Measurements from ENCODE around the gene ZNF700. TPM values are rescaled to one million over a fixed set of nuclear protein-coding genes. Genes with fewer than 3 reads are reported as not detected.
"Not testable (repeated sequence)": the region's sequence is repeated elsewhere in the genome, so short reads cannot be mapped to it uniquely, and the experiment has no call there.

The ZNF700 gene
- 10 to 100 TPM; 11.6 to 19.2 TPM for total RNA-seq
- polyA plus RNA-seq (2013, experiment 1 of 2), result 10.0 TPM
- polyA plus RNA-seq (2013, experiment 2 of 2), result 10.7 TPM
- long read RNA-seq, experiment 1, partial matches to known transcripts, result 2 of 6 reads
- long read RNA-seq, experiment 1, other reads (novel, unspliced or antisense), result 0 of 6 reads
- long read RNA-seq, experiment 2, transcript ZNF700-201 (4 exons, 2,882 nt), result major isoform, 9 of 13 reads
- long read RNA-seq, experiment 2, partial matches to known transcripts, result 0 of 13 reads
- long read RNA-seq, experiment 2, other reads (novel, unspliced or antisense), result 0 of 13 reads
- long read RNA-seq, experiment 3, transcript ZNF700-201 (4 exons, 2,882 nt), result major isoform, 35 of 38 reads
- long read RNA-seq, experiment 3, partial matches to known transcripts, result 0 of 38 reads
- long read RNA-seq, experiment 3, other reads (novel, unspliced or antisense), result 2 of 38 reads
- long read RNA-seq, experiment 4, partial matches to known transcripts, result 0 of 5 reads
- long read RNA-seq, experiment 4, other reads (novel, unspliced or antisense), result 0 of 5 reads

DNA sequence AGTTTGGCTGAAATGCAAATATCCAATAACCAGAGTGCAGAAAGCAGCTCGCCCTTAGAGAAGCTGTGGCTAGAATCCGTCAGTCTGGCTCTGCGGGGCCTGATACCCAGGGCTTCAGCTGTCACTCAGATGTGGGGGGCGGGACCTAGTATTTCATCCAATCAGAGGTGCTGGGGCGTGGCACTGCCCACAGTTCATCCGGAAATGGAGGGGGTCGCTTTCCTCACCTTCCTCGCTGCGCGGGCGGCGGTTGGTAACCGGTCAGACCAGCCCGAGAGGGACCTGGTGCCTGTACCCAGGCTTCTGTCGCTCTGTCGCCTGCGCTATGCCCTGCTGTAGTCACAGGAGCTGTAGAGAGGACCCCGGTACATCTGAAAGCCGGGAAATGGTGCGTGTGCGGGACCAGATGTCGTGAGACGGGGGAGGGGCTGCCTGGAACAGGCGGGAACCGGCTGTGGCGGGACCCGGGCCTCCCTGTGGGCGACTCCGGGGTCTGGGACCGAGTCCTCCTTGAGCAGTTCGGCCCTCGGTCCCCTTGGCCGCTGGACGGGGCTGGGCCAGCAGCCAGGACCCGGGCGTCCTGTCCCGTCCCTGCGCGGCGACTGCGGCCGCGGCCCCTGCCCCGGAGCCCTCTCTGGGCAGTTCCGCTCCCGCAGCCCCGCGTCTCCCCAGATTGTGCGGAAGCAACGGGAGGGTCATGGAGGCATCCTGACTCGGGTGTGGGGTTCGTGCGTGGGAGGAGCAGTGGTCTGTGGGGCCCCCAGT, at the start of gene ZNF700:
Gene ZNF700, plus strand, starts transcription at position 222 of the 765 bp plus-strand sequence. Its CDS starts 104 bp downstream, at position 326.
- peak within 1 kb of the TSS; percentile 98 for H3K27ac Mint-ChIP-seq
- no peaks in the 10 kb centered on the region for H3K27me3 ChIP-seq (ENCODE audit: control insufficient read depth, insufficient read depth, low read length, poor library complexity, severe bottlenecking)
- H3K4me3 ChIP-seq (ENCODE audit: low read length), result peak within 1 kb of the TSS; percentile 96
- H3K27me3 Mint-ChIP-seq (ENCODE audit: insufficient read depth), result peaks cover 6% of the 10 kb centered on the region
- H3K27ac ChIP-seq (ENCODE audit: low read depth, low read length), result peak within 1 kb of the TSS; percentile 55
- WGBS, 2 experiments (ENCODE audit: insufficient coverage in 1 of 2, insufficient read length in 1 of 2), result 0 to 2% methylated on average over 22 to 53 of the region's 53 CpGs
- peaks cover 49% of the 10 kb centered on the region for H3K9me3 Mint-ChIP-seq
- peaks cover 26% of the 10 kb centered on the region for H3K9me3 ChIP-seq (ENCODE audit: control insufficient read depth, low read length)
- H3K9ac ChIP-seq (ENCODE audit: extremely low read depth, low read length, poor library complexity, severe bottlenecking), result peak within 1 kb of the TSS; percentile 93
- H3K36me3 Mint-ChIP-seq (ENCODE audit: low read depth), result peaks cover 30% of the 10 kb centered on the region
- peak; percentile 98 for DNase-seq
- H3K4me3 Mint-ChIP-seq, result peak within 1 kb of the TSS; percentile 92
- H3K4me1 ChIP-seq (ENCODE audit: control insufficient read depth, insufficient read depth, low read length), result peaks cover 4% of the 10 kb centered on the region
- peaks cover 22% of the 10 kb centered on the region for H3K4me1 Mint-ChIP-seq
- peaks cover 10% of the 10 kb centered on the region for H3K36me3 ChIP-seq (ENCODE audit: control insufficient read depth, insufficient read depth, low read length)
- TF ChIP-seq, protein P1, sequence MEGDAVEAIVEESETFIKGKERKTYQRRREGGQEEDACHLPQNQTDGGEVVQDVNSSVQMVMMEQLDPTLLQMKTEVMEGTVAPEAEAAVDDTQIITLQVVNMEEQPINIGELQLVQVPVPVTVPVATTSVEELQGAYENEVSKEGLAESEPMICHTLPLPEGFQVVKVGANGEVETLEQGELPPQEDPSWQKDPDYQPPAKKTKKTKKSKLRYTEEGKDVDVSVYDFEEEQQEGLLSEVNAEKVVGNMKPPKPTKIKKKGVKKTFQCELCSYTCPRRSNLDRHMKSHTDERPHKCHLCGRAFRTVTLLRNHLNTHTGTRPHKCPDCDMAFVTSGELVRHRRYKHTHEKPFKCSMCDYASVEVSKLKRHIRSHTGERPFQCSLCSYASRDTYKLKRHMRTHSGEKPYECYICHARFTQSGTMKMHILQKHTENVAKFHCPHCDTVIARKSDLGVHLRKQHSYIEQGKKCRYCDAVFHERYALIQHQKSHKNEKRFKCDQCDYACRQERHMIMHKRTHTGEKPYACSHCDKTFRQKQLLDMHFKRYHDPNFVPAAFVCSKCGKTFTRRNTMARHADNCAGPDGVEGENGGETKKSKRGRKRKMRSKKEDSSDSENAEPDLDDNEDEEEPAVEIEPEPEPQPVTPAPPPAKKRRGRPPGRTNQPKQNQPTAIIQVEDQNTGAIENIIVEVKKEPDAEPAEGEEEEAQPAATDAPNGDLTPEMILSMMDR (conservative IDR thresholded peaks at IDR 0.05), result no peak

DNA sequence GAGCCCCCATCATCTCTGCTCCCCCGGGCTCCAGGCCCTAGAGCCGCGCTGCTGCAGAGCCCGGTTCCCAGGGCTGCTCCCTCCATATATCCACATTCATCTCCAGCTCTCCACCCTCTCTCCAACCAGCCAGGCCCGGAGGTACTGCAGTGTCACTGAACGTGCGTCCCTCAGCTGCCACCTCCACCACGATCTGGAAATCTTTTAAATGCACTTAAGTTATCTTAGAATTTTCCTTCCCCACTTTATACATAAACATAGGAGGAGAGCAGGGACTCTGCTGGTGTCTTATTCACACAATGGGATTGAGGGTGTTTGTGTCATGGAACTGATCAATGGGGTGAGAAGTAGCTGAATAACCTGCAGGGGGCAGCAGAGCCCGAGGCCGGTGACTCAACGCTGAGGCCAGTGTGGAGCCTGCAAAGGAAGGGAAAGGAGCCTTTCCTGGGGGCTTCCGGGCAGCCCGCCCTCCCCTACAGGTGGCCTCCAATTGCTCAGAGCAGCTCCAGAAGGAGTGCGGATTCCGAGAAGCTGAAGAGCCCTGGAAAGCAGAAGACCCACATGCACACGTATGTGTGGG, 45.1 kb upstream of the ZNF700 start:
- not testable (repeated sequence) for H3K9ac ChIP-seq (ENCODE audit: extremely low read depth, low read length, poor library complexity, severe bottlenecking); H3K27me3 ChIP-seq (ENCODE audit: control insufficient read depth, insufficient read depth, low read length, poor library complexity, severe bottlenecking); H3K4me1 ChIP-seq (ENCODE audit: control insufficient read depth, insufficient read depth, low read length); H3K4me3 ChIP-seq (ENCODE audit: low read length); H3K4me3 Mint-ChIP-seq; H3K4me1 Mint-ChIP-seq; H3K36me3 ChIP-seq (ENCODE audit: control insufficient read depth, insufficient read depth, low read length); H3K36me3 Mint-ChIP-seq (ENCODE audit: low read depth); H3K27ac ChIP-seq (ENCODE audit: low read depth, low read length); H3K27ac Mint-ChIP-seq
- peaks cover 14% of the 10 kb centered on the region for H3K9me3 ChIP-seq (ENCODE audit: control insufficient read depth, low read length)
- TF ChIP-seq, protein P1 (conservative IDR thresholded peaks at IDR 0.05), result peak; percentile 61
- WGBS, 2 experiments (ENCODE audit: insufficient coverage in 1 of 2, insufficient read length in 1 of 2), result 53 to 80% methylated on average over 3 to 16 of the region's 16 CpGs
- peak; percentile 82 for DNase-seq
- H3K9me3 Mint-ChIP-seq, result peaks cover 30% of the 10 kb centered on the region
- H3K27me3 Mint-ChIP-seq (ENCODE audit: insufficient read depth), result peaks cover 40% of the 10 kb centered on the region

GRCh38 chr19:11880598-11880997, 44.3 kb upstream of the ZNF700 start:
- DNase-seq, result no peak
- peaks cover 14% of the 10 kb centered on the region for H3K9me3 ChIP-seq (ENCODE audit: control insufficient read depth, low read length)
- no peaks in the 10 kb centered on the region for H3K27me3 ChIP-seq (ENCODE audit: control insufficient read depth, insufficient read depth, low read length, poor library complexity, severe bottlenecking)
- no peak overlapping the region for H3K27ac ChIP-seq (ENCODE audit: low read depth, low read length)
- no peak overlapping the region for H3K27ac Mint-ChIP-seq
- no peak overlapping the region for H3K4me3 Mint-ChIP-seq
- H3K36me3 ChIP-seq (ENCODE audit: control insufficient read depth, insufficient read depth, low read length), result no peaks in the 10 kb centered on the region
- no peaks in the 10 kb centered on the region for H3K4me1 Mint-ChIP-seq
- WGBS, 2 experiments (ENCODE audit: insufficient coverage in 1 of 2, insufficient read length in 1 of 2), result 90 to 94% methylated on average over 12 of the region's 12 CpGs
- no peak overlapping the region for H3K9ac ChIP-seq (ENCODE audit: extremely low read depth, low read length, poor library complexity, severe bottlenecking)
- TF ChIP-seq, protein P1 (conservative IDR thresholded peaks at IDR 0.05), result no peak
- peaks cover 41% of the 10 kb centered on the region for H3K27me3 Mint-ChIP-seq (ENCODE audit: insufficient read depth)
- H3K4me1 ChIP-seq (ENCODE audit: control insufficient read depth, insufficient read depth, low read length), result no peaks in the 10 kb centered on the region
- H3K36me3 Mint-ChIP-seq (ENCODE audit: low read depth), result no peaks in the 10 kb centered on the region
- H3K9me3 Mint-ChIP-seq, result peaks cover 30% of the 10 kb centered on the region
- no peak overlapping the region for H3K4me3 ChIP-seq (ENCODE audit: low read length)

All from endodermal cell (in vitro differentiated cells).